ENCODE results near the gene SPRYD7. TPM values are rescaled to one million over a fixed set of nuclear protein-coding genes. Genes with fewer than 3 reads are reported as not detected.

Gene SPRYD7
- total and polyA plus RNA-seq, 8 donors: 3.6 to 26.9 (median 8.1) TPM; not detected in 1

DNA sequence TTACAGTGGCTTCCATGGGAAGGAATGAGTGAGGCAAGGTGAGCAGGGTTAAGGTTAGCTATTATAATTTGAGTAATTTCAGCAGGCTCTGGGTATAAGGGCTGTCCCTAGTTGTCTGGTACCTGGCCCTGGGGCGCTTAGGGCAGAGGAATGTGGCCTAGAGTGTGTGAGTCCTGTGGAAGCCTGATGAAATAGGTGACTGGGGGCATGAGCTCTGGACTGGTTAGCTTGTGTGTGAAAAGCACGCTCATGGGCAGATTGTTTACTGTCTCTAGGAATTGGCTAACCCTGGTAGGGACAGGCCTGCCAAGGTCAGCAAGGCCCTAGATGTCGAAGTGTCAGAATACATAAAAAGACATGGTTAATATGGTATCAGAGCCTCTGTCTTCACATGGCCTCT lies 42.5 kb downstream of the SPRYD7 start:
- intact Hi-C loops (cut with DNase I; ENCODE audit: low total_unique reads): no loop called here
- Histone ChIP-seq H3K27me3 (no peaks in the 10 kb centered on the region), H3K9me3 (no peaks in the 10 kb centered on the region), H3K27ac (no peak overlapping the region), H3K4me3 (no peak overlapping the region), H3K36me3 (no peaks in the 10 kb centered on the region), H3K4me1 (no peaks in the 10 kb centered on the region)
- DNase-seq: no peak
- TF ChIP-seq, protein P1, sequence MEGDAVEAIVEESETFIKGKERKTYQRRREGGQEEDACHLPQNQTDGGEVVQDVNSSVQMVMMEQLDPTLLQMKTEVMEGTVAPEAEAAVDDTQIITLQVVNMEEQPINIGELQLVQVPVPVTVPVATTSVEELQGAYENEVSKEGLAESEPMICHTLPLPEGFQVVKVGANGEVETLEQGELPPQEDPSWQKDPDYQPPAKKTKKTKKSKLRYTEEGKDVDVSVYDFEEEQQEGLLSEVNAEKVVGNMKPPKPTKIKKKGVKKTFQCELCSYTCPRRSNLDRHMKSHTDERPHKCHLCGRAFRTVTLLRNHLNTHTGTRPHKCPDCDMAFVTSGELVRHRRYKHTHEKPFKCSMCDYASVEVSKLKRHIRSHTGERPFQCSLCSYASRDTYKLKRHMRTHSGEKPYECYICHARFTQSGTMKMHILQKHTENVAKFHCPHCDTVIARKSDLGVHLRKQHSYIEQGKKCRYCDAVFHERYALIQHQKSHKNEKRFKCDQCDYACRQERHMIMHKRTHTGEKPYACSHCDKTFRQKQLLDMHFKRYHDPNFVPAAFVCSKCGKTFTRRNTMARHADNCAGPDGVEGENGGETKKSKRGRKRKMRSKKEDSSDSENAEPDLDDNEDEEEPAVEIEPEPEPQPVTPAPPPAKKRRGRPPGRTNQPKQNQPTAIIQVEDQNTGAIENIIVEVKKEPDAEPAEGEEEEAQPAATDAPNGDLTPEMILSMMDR (IDR thresholded peaks at IDR 0.05): no peak
- no peak for TF ChIP-seq EP300 (IDR thresholded peaks at IDR 0.05)
- TF ChIP-seq POLR2A (IDR thresholded peaks at IDR 0.05): no peak
- no peak for TF ChIP-seq POLR2AphosphoS5 (IDR thresholded peaks at IDR 0.05)
- 89 to 96% (median 93%) methylated on average over 3 of the region's 3 CpGs for WGBS, 5 donors

DNA sequence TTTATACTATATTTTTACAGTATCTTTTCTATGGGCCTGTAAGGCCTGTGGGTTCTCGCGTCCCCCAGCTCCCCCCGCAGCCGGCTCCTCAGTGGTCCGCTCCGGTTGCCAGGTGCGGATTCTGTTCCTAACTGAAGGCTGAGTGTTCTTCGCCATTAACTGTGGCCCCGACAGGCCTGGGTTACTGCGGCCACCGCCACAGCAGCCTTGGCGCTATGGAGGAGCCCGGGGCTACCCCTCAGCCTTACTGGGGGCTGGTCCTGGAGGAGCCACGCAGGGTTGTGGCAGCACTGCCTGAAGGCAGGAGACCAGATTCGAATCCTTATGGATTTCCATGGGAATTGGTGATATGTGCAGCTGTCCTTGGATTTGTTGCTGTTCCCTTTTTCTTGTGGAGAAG lies 45.8 kb downstream of the SPRYD7 start:
- no peaks in the 10 kb centered on the region for H3K27me3 ChIP-seq
- intact Hi-C loops (cut with DNase I; ENCODE audit: low total_unique reads): no loop called here
- H3K4me1 ChIP-seq: no peaks in the 10 kb centered on the region
- no peak for DNase-seq
- no peak overlapping the region for H3K4me3 ChIP-seq
- H3K9me3 ChIP-seq: no peaks in the 10 kb centered on the region
- no peak for TF ChIP-seq POLR2AphosphoS5 (IDR thresholded peaks at IDR 0.05)
- no peak for TF ChIP-seq EP300 (IDR thresholded peaks at IDR 0.05)
- TF ChIP-seq, protein P1 (IDR thresholded peaks at IDR 0.05): no peak
- TF ChIP-seq POLR2A (IDR thresholded peaks at IDR 0.05): no peak
- no peak overlapping the region for H3K27ac ChIP-seq
- 87 to 93% (median 90%) methylated on average over 15 of the region's 15 CpGs for WGBS, 5 donors
- no peaks in the 10 kb centered on the region for H3K36me3 ChIP-seq

DNA sequence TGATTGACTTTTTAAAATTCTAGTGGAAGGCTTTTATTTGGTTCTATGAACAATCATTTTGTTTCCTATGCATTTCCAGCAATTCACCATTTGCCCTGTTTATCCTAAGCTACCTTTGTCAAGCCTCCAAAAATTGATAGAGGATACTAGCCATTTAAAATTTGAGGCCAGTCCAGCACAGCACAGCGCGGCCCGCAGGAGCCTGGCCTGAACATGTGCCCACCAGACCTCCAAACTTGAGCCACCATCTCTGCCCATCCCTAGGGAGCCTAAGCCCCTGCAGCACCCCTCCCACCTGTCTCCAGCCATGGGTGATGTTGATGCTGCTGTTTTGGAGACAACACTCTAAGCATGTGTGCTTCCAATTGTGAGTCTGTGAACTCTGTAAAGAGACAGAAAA lies 57.5 kb downstream of the SPRYD7 start:
- H3K27me3 ChIP-seq: peaks cover 0 to 9% (median 0%) of the 10 kb centered on the region in 3 donors
- TF ChIP-seq POLR2AphosphoS5 (IDR thresholded peaks at IDR 0.05): no peak
- TF ChIP-seq, protein P1 (IDR thresholded peaks at IDR 0.05): no peak
- no peak for TF ChIP-seq POLR2A (IDR thresholded peaks at IDR 0.05)
- no peak for TF ChIP-seq EP300 (IDR thresholded peaks at IDR 0.05)
- no peak overlapping the region for H3K4me3 ChIP-seq
- H3K4me1 ChIP-seq: no peaks in the 10 kb centered on the region
- intact Hi-C loops (cut with DNase I; ENCODE audit: low total_unique reads): no loop called here
- no peaks in the 10 kb centered on the region for H3K36me3 ChIP-seq
- no peak for DNase-seq
- 94 to 100% (median 98%) methylated on average over 2 to 3 of the region's 3 CpGs for WGBS, 5 donors
- H3K9me3 ChIP-seq: peaks cover 4 to 32% (median 18%) of the 10 kb centered on the region in 4 donors
- no peak overlapping the region for H3K27ac ChIP-seq

DNA sequence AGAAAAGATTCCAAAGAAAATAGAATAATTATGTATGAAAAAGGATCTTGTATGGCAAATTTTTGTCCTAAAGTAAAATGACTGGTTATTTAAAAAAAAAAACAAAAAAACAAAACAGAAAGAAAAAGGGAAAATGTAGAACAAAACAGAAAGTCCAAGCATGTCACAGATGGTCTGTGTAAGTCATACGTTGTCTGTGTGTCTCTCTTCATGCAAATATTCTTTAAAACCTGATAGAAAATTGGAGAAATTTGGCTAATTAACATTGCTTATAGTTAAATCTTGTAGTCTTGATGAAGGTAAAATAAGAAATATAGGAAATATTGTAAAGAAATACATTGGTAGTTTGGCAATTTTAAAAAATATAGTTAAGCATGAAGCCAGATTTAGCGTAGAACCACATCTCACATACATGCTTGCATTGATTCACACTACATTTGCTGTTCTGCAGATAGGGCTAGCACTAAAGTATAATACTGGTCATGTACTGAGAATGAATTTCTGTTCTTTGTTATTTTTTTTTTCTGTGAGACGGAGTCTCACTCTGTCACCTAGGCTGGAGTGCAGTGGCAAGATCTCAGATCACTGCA lies 58.4 kb downstream of the SPRYD7 start:
- no peak overlapping the region for H3K4me3 ChIP-seq
- no peak for DNase-seq
- peaks cover 0 to 9% (median 0%) of the 10 kb centered on the region in 3 donors for H3K27me3 ChIP-seq
- no peaks in the 10 kb centered on the region for H3K36me3 ChIP-seq
- intact Hi-C loops (cut with DNase I; ENCODE audit: low total_unique reads): no loop called here
- WGBS, 5 donors: 81 to 93% (median 89%) methylated on average over 3 of the region's 3 CpGs
- peaks cover 4 to 32% (median 18%) of the 10 kb centered on the region in 4 donors for H3K9me3 ChIP-seq
- TF ChIP-seq EP300 (IDR thresholded peaks at IDR 0.05) (no peak), POLR2AphosphoS5 (IDR thresholded peaks at IDR 0.05) (no peak), POLR2A (IDR thresholded peaks at IDR 0.05) (no peak)
- TF ChIP-seq, protein P1 (IDR thresholded peaks at IDR 0.05): no peak
- H3K27ac ChIP-seq: no peak overlapping the region
- no peaks in the 10 kb centered on the region for H3K4me1 ChIP-seq

Measured in stomach (tissue), 9 donors.